Activated B cell treated with CpG ODN at 0.5 μM for 24 hours (primary cell): ENCODE results near the gene ABI3BP. TPM values are rescaled to one million over a fixed set of nuclear protein-coding genes. Genes with fewer than 3 reads are reported as not detected.

Experiments used
- ATAC-seq: fragments of 200-7000 bp; cut with Tn5 transposase; one replicate; pipeline ENCODE4 v1.10.0; 2021; ENCODE audit warnings: low read depth, mild to moderate bottlenecking, moderate library complexity
- CTCF ChIA-PET: fragments of 350-600 bp; sonication (Branson Sonifier 250); formaldehyde crosslinking; loops from one replicate; lab custom pipeline; 2021; ENCODE audit warnings: antibody characterized with exemption; lab: Charles Lee
- POLR2A ChIA-PET: fragments of 350-600 bp; sonication (Branson Sonifier 250); formaldehyde crosslinking; loops from one replicate; lab custom pipeline; 2021; ENCODE audit warnings: antibody characterized with exemption; lab: Charles Lee
- DNase-seq: peaks from one replicate; pipeline ENCODE4 v3.0.0; 2022
- H3K27ac Mint-ChIP-seq: one replicate; pipeline ENCODE4 v1.8.0; 2020; ENCODE audit warnings: mixed read lengths
- H3K27me3 Mint-ChIP-seq: one replicate; pipeline ENCODE4 v1.8.0; 2021; ENCODE audit warnings: mixed read lengths
- H3K36me3 Mint-ChIP-seq: one replicate; pipeline ENCODE4 v1.8.0; 2021; ENCODE audit warnings: low read depth, mixed read lengths
- H3K4me1 Mint-ChIP-seq: one replicate; pipeline ENCODE4 v1.8.0; 2021; ENCODE audit warnings: mixed read lengths
- H3K4me3 Mint-ChIP-seq: one replicate; pipeline ENCODE4 v1.8.0; 2020; ENCODE audit warnings: mild to moderate bottlenecking, mixed read lengths
- H3K9me3 Mint-ChIP-seq: one replicate; pipeline ENCODE4 v1.8.0; 2020; ENCODE audit warnings: mixed read lengths
- intact Hi-C: fragments of 100-400 bp; cut with micrococcal nuclease; formaldehyde crosslinking; loops from one replicate; pipeline ENCODE4 v1.15.1; 2024
- total RNA-seq: library from RNA; stranded (reverse); gene quantifications from 2 replicates; pipeline ENCODE4 v1.2.3, GENCODE V29; 2022
- TF ChIP-seq, protein P1 (sequence below): fragments of 200-600 bp; IDR thresholded peaks from one replicate; pipeline ENCODE4 v1.8.0; 2022; ENCODE audit warnings: antibody characterized with exemption, mild to moderate bottlenecking

ABI3BP gene
- total RNA-seq, 1 donor from 2014 or later = not detected

DNA sequence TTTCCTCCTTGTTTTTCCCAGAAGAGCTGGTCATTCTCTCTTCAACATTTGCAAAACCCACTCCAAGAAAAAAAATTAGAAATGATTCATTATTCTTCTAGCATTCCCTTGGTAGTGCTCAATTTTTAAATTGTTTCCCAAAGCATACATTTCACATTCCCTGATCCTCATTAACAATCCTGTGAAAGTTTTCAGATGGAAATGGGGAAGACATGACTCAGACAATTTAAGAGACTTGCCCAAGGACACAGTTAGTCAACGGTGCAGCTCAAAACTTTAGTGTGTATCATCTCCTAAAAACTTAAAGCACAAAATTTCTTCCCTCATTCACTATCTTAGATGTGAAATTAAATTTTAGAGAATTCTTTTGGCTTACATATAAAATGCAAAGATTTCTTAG, 17.1 kb upstream of the ABI3BP start:
- ATAC-seq (no peak), DNase-seq (no peak)
- Mint-ChIP-seq H3K27me3 (peaks cover 2% of the 10 kb centered on the region), H3K4me3 (no peak overlapping the region), H3K27ac (no peak overlapping the region), H3K9me3 (peaks cover 14% of the 10 kb centered on the region), H3K4me1 (no peaks in the 10 kb centered on the region), H3K36me3 (no peaks in the 10 kb centered on the region)
- CTCF ChIA-PET = no interaction called here
- POLR2A ChIA-PET = no interaction called here
- intact Hi-C loops = no loop called here
- TF ChIP-seq, protein P1, sequence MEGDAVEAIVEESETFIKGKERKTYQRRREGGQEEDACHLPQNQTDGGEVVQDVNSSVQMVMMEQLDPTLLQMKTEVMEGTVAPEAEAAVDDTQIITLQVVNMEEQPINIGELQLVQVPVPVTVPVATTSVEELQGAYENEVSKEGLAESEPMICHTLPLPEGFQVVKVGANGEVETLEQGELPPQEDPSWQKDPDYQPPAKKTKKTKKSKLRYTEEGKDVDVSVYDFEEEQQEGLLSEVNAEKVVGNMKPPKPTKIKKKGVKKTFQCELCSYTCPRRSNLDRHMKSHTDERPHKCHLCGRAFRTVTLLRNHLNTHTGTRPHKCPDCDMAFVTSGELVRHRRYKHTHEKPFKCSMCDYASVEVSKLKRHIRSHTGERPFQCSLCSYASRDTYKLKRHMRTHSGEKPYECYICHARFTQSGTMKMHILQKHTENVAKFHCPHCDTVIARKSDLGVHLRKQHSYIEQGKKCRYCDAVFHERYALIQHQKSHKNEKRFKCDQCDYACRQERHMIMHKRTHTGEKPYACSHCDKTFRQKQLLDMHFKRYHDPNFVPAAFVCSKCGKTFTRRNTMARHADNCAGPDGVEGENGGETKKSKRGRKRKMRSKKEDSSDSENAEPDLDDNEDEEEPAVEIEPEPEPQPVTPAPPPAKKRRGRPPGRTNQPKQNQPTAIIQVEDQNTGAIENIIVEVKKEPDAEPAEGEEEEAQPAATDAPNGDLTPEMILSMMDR = no peak

- H3K4me3 Mint-ChIP-seq = no peak overlapping the region
- H3K36me3 Mint-ChIP-seq = no peaks in the 10 kb centered on the region
- CTCF ChIA-PET = no interaction called here
- H3K27me3 Mint-ChIP-seq = peaks cover 2% of the 10 kb centered on the region
- TF ChIP-seq, protein P1 = no peak
- no peak overlapping the region for H3K27ac Mint-ChIP-seq
- DNase-seq (no peak), ATAC-seq (no peak)
- intact Hi-C loops = no loop called here
- no peaks in the 10 kb centered on the region for H3K4me1 Mint-ChIP-seq
- H3K9me3 Mint-ChIP-seq = peaks cover 19% of the 10 kb centered on the region
- POLR2A ChIA-PET = no interaction called here
Observed at GRCh38 chr3:101009386-101009785, 16.2 kb upstream of the ABI3BP start.

GRCh38 chr3:100999160-100999559, 5.9 kb upstream of the ABI3BP start:
- Mint-ChIP-seq H3K27ac (no peak overlapping the region), H3K36me3 (no peaks in the 10 kb centered on the region), H3K4me3 (no peak overlapping the region), H3K9me3 (peaks cover 3% of the 10 kb centered on the region), H3K27me3 (no peaks in the 10 kb centered on the region), H3K4me1 (no peaks in the 10 kb centered on the region)
- intact Hi-C loops = no loop called here
- ChIA-PET POLR2A (no interaction called here), CTCF (no interaction called here)
- TF ChIP-seq, protein P1 = no peak
- DNase-seq (no peak), ATAC-seq (no peak)

- TF ChIP-seq, protein P1 = no peak
- Mint-ChIP-seq H3K36me3 (no peaks in the 10 kb centered on the region), H3K4me1 (no peaks in the 10 kb centered on the region), H3K27ac (no peak overlapping the region), H3K27me3 (no peaks in the 10 kb centered on the region), H3K4me3 (no peak overlapping the region), H3K9me3 (no peaks in the 10 kb centered on the region)
- ChIA-PET CTCF (no interaction called here), POLR2A (no interaction called here)
- no peak for DNase-seq
- ATAC-seq = no peak
- intact Hi-C loops = no loop called here
Observed at GRCh38 chr3:100994809-100995208, 1.6 kb upstream of the ABI3BP start.

GRCh38 chr3:100994187-100994586, 966 bp upstream of the ABI3BP start:
- no peak overlapping the region for H3K4me3 Mint-ChIP-seq
- DNase-seq (no peak), ATAC-seq (no peak)
- intact Hi-C loops = no loop called here
- no peaks in the 10 kb centered on the region for H3K4me1 Mint-ChIP-seq
- no peaks in the 10 kb centered on the region for H3K36me3 Mint-ChIP-seq
- no peaks in the 10 kb centered on the region for H3K9me3 Mint-ChIP-seq
- no peaks in the 10 kb centered on the region for H3K27me3 Mint-ChIP-seq
- POLR2A ChIA-PET = no interaction called here
- H3K27ac Mint-ChIP-seq = no peak overlapping the region
- CTCF ChIA-PET = no interaction called here
- TF ChIP-seq, protein P1 = no peak
